DMS79 treated with DMSO at 0.1 percent for 48 hours (cell line): Measurements from ENCODE around the gene HMGB4.

Experiments
- DNase-seq: peaks from one replicate; lab custom pipeline; 2025; lab: John Stamatoyannopoulos, UW

HMGB4 gene

DNA sequence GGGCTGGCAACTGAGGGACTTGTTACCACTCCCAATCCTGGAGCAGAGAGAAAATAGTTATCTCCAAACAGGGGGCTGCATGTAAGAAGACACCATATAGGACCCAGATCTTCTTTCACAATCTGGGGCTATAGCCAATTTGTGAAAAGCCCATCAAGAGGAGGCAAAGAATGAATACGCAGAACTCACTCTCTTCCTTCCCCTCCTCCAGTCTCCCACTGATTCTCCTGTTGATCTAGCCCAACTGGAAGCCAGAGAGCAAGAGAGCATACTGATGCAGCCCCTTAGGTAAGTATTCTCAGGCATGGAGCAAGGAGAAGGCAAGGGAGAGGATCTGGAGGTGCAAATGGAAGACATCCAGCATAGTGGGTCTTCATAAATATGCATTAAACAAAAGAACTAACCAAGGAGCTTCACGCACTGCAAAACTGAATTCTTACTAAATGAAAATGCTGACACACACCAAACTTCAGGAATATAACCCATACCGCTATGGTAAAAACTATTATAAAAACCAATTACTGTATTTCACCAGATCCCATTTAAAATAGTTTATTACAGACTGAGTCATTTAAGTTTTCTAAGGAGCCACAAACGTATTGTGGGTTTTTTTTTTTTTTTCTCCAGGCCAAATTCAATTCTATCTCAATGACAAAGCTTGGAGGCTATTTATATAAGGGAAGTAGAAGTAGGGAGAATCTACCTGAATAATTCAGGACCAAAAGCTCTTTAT, 15.5 kb upstream of the HMGB4 start:
- DNase-seq = no peak

DNA sequence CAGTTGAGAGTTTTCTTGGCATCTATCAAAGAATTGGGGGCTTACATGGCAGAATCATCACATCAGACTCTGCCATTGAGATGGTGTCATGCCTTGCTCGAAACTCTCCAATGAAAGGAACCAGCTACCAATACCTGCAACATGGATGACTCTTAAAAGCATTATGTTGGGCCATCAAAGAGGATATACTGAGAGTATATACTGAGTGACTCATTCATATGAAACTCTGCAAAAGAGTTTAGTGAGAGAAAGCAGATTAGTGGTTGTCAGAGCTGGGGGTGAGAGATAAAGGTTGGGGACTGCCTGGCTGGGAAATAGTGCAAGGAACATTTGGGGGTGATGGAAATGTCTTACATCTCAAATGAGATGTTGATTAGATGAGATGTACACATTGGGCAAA, 14.7 kb upstream of the HMGB4 start:
- DNase-seq = no peak

DNA sequence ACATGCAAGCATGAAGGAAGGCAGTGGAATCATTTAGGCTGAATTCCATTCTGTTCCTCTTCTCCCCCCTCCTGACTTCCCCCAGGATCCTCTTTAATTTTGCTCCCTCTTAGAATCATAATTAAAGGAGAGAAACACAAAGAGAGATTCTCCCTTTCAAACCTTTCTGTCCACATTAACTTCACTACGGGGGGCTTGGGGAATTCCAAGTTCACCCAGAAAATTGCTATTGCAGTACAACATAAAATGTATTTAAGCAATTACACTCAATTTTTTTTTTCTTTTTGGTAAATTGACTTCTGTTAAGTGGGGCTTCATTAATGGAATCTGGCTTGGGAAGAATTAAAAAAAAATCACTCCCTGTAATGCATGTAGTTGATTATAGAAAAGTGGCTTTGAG, 13.4 kb upstream of the HMGB4 start:
- no peak for DNase-seq

GRCh38 chr1:33852711-33853110, 11.2 kb upstream of the HMGB4 start:
- no peak for DNase-seq

DNA sequence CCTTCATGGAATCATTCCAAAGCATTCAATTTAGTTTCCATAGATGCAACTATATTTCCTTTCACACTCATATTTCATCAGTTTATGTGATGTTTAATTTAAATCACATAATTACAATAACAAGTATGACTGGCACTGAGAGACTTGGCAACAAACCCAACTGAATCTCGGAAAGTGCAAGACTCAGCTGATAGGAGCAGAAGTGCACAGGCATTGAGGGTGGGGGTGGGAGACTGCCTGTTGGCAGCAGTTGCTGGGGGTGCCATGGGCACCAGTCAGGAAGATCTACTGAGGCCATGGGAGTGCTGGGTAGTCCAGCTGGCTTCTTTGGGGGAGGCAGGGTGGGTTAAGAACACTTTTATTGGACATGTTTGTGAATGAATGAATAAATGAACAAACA, 10.4 kb upstream of the HMGB4 start:
- peak; percentile 22 for DNase-seq

DNA sequence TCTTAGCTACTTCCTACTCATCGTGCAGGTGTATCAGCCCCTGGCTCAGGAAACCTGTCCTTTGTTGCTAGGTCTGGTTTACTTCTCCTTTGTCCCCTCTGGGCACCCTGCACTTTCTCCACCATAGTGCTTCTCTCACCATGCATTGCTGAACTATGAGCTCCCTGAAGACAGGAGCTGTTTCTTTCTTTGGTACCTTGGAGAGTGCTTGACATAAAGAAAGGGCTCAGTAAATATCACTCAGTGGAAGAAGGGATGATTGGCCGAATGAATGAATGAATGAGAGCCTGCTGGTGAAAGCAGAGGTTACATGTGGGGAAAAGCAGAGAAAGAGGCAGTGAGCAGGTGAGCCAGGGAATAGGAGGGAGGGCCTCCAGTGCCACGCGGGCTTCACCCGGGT, 9.8 kb upstream of the HMGB4 start:
- no peak for DNase-seq

- DNase-seq = no peak
Measured at GRCh38 chr1:33860671-33861070, 3.2 kb upstream of the HMGB4 start.

GRCh38 chr1:33864460-33865389, 846 bp downstream of the HMGB4 start:
- peak; percentile 81 for DNase-seq

DNA sequence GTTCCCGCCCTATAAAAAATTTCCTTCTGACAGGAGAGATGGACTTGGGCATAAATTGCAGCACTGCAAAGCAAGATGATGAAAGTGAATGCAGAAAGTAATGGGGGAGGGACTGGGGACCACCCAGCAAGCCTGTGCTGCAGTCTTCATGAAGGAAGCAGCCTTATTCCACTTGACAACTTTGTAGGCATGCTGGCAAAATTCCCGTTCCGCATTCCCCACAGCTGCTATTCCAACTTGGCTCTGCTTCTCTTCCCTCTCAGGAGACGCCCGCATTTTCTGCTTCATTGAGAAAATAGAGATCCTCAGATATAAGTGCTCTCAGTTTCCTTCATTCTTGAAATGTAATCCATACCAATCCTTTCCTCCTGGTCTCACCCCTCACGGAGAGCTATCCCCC, 2.4 kb downstream of the HMGB4 start:
- peak; percentile 92 for DNase-seq

DNA sequence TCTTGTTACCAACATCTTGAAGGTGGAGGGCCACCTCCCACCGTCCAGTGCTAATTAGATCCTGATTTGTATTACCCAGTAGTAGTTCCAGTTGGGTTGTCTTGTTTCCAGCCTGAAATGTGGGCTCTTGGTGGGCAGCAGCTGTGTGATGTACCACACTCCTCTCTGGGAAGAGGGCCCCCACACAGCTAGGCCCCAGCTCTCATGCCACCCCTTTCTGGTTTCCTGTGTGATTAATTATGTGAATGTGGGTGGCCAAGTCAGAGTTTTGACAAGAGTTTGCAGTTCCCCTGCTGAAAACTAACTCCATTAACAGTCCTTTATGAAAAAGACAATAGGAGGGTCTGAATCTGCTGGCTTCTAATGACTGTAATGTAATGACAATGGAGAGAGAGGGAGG, 3.8 kb downstream of the HMGB4 start:
- no peak for DNase-seq

GRCh38 chr1:33872275-33872674, 8.4 kb downstream of the HMGB4 start:
- DNase-seq = no peak

- DNase-seq = peak; percentile 42
Measured at GRCh38 chr1:33872683-33873082, 8.8 kb downstream of the HMGB4 start.

DNA sequence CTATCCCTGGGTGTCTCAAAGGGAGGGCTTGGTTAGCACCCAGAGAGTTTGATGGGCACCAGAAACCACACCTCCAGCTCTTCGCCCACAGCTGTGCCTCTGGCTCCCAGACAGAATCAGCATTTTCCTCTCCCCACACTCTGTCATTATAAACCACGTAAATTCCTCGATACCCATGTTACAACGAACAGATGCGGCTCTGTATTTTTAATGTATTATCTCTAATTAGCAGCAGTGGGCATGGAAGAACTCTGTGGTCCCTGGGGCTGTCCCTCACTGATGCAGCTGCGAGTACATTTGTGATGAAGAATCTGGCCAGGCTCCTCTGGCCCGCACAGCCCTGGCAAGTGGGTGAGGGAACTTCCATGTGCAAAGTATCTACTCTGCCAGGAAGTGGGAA, 10.8 kb downstream of the HMGB4 start:
- DNase-seq = no peak

GRCh38 chr1:33875862-33876261, 12.0 kb downstream of the HMGB4 start:
- no peak for DNase-seq

- DNase-seq = no peak
Measured at GRCh38 chr1:33876970-33877650, 13.2 kb downstream of the HMGB4 start.

- DNase-seq = no peak
Measured at GRCh38 chr1:33878392-33878791, 14.5 kb downstream of the HMGB4 start.

DNA sequence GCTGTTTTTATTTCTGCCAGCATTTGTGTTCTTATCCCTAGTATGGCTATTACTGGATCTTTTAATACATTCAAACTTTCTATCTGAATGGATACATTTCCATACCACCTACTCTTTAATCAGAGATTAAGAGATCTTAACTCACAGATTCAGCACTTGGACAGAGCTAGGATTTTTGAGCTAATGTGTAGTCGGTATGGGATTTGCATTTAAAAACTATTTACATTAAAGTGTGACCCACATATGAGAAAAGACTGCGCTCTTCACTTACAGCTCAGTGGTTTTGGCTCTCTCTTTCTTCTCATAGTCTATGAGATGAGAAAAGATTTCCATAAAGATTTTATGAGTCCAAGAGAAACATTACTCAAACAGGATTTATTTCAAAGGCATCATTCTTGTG, 16.4 kb downstream of the HMGB4 start:
- no peak for DNase-seq

DNA sequence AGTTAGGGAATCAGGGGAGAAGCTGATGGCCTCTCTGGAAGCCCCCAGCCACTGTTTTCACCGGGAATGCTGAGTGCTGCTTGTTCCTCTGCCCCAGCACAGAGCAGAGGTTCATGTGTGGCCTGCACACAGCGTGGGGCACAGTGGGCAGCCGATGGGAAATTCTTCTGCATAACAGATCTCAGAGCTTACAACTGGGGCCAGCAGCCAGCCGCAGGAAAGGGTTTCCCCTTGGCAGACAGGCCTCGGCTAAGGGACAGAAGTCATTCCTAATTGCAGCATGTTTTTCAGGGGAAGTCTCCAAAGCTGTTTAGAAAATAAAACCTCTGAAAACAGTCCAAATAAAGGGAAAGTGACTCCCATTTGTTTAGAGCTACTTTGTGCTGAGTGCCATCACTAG, 22.6 kb downstream of the HMGB4 start:
- no peak for DNase-seq

DNA sequence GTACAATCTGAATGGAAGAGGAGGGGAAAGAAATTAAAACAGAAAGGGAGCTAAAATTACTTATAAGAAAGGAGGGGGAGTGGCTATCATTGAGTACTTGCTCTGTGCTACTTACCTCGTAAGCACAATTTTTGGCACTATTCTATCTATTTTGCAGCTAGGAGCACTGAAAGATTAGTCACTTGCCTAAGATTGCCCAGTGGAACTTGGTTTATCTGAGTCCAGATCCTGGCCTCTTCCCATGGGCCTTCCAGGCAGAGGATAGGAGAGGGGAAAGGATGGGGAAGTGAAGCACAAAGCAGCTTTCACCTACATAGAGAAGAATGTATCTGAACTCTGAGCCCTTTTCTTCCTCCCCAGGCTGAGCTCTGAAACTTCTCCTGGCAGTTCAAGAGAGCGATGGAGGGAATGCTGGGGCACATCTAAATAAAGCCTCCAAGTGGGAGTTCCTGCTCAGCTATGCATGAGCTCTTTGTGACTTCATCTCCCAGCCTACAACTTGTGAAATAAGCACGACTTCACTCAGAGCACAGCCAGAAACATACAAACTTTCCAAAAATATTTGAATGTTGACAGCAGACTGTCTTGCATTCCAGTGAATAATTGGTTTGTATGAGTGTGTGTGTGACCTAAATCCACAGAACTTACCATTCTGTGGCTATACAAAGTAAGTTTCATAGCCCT, 29.4 kb downstream of the HMGB4 start:
- DNase-seq = no peak

- DNase-seq = no peak
Measured at GRCh38 chr1:33895396-33895795, 31.5 kb downstream of the HMGB4 start.

GRCh38 chr1:33895976-33896375, 32.1 kb downstream of the HMGB4 start:
- no peak for DNase-seq

DNA sequence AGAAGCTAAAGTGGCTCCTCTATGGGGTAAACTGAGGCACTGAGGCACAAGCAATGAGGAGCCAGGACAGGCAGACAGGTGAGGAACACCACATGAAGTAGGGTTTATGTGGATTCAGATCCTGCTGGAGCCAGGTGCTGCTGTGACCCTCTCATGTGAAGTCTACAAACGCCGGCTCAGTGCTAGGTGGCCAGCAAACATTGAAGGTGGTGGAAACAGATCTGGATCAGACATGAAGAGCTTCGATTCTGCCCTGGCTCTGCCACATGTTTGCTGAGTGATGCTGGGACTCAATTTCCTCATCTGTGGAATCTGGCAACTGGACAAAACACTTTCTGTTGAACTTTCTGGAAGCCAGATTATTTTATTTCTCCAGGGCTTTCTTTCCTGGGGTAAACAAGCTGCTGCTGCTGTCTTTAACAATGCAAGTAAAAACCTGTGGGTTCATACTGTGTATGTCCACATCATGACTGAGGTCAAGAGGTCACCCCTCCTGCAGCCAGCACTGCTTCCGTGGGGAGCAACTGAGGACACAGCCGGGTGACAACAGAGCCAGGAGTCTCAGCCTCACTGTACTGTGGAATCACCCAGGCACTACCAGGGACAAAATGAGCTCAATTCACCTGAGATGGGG, 33.3 kb downstream of the HMGB4 start:
- DNase-seq = no peak
